GM19328 (cell line): ENCODE data around the gene LDB2.
"Not testable (repeated sequence)": the region's sequence is repeated elsewhere in the genome, so short reads cannot be mapped to it uniquely, and the experiment has no call there.

Source experiments
- ATAC-seq: cut with Tn5 transposase; IDR thresholded peaks from one replicate; pipeline ENCODE4 v1.9.1; 2021; ENCODE audit warnings: mild to moderate bottlenecking, moderate library complexity; ENCODE audit not compliant: unreplicated experiment

The LDB2 gene

GRCh38 chr4:16663307-16663706 lies 235.1 kb downstream of the LDB2 start:
- ATAC-seq: no peak

- ATAC-seq: no peak
Measured at GRCh38 chr4:16661813-16662212, 236.6 kb downstream of the LDB2 start.

GRCh38 chr4:16660656-16661055 lies 237.8 kb downstream of the LDB2 start:
- ATAC-seq: no peak

GRCh38 chr4:16659694-16660093 lies 238.8 kb downstream of the LDB2 start:
- ATAC-seq: no peak

- no peak for ATAC-seq
Measured at GRCh38 chr4:16659079-16659478, 239.4 kb downstream of the LDB2 start.

GRCh38 chr4:16658183-16658582 lies 240.3 kb downstream of the LDB2 start:
- no peak for ATAC-seq

GRCh38 chr4:16655111-16655510 lies 243.3 kb downstream of the LDB2 start:
- no peak for ATAC-seq

GRCh38 chr4:16652732-16653305 lies 245.6 kb downstream of the LDB2 start:
- no peak for ATAC-seq

GRCh38 chr4:16646459-16646858 lies 252.0 kb downstream of the LDB2 start:
- ATAC-seq: no peak

- no peak for ATAC-seq
Measured at GRCh38 chr4:16643893-16644292, 254.6 kb downstream of the LDB2 start.

- ATAC-seq: no peak
Measured at GRCh38 chr4:16642897-16643296, 255.5 kb downstream of the LDB2 start.

GRCh38 chr4:16641971-16642370 lies 256.5 kb downstream of the LDB2 start:
- no peak for ATAC-seq

- ATAC-seq: no peak
Measured at GRCh38 chr4:16636912-16637630, 261.4 kb downstream of the LDB2 start.

- no peak for ATAC-seq
Measured at GRCh38 chr4:16636304-16636703, 262.1 kb downstream of the LDB2 start.

- not testable (repeated sequence) for ATAC-seq
Measured at GRCh38 chr4:16629274-16629673, 269.2 kb downstream of the LDB2 start.

GRCh38 chr4:16628835-16629234 lies 269.6 kb downstream of the LDB2 start:
- not testable (repeated sequence) for ATAC-seq

- ATAC-seq: no peak
Measured at GRCh38 chr4:16627999-16628398, 270.4 kb downstream of the LDB2 start.

GRCh38 chr4:16626945-16627344 lies 271.5 kb downstream of the LDB2 start:
- ATAC-seq: no peak

- no peak for ATAC-seq
Measured at GRCh38 chr4:16622826-16623225, 275.6 kb downstream of the LDB2 start.

GRCh38 chr4:16617435-16617834 lies 281.0 kb downstream of the LDB2 start:
- no peak for ATAC-seq

- ATAC-seq: no peak
Measured at GRCh38 chr4:16617011-16617410, 281.4 kb downstream of the LDB2 start.

- no peak for ATAC-seq
Measured at GRCh38 chr4:16609170-16609758, 289.2 kb downstream of the LDB2 start.
